Endothelial cell of umbilical vein (primary cell): Measurements from ENCODE around the gene RPS27.

ENCODE experiments used
- CTCF ChIP-seq, 2 donors: IDR thresholded peaks; 1 replicate in 1 of 2; 2 replicates in 1 of 2; pipeline ENCODE4 v1.5.1; 2011; ENCODE audit warnings: low read length in 2 of 2, mild to moderate bottlenecking in 2 of 2, moderate library complexity in 2 of 2, control low read depth in 1 of 2, inconsistent platforms in 1 of 2, low read depth in 1 of 2; ENCODE audit not compliant: insufficient read depth in 1 of 2; ENCODE audit errors: extremely low read depth in 1 of 2
- EZH2 ChIP-seq: IDR thresholded peaks from 2 replicates; pipeline ENCODE4 v1.6.1; 2012; ENCODE audit warnings: borderline replicate concordance, low read depth, mild to moderate bottlenecking, moderate library complexity, low read length, inconsistent platforms; ENCODE audit not compliant: severe bottlenecking
- FOS ChIP-seq: IDR thresholded peaks from 2 replicates; pipeline ENCODE4 v1.6.1; 2011; ENCODE audit warnings: mild to moderate bottlenecking, low read length, moderate library complexity, borderline replicate concordance; ENCODE audit not compliant: insufficient read depth
- GATA2 ChIP-seq: IDR thresholded peaks from 2 replicates; pipeline ENCODE4 v1.7.0; 2011; ENCODE audit warnings: low read depth, mild to moderate bottlenecking, moderate library complexity, mixed read lengths, low read length; ENCODE audit not compliant: insufficient read length, insufficient read depth
- JUN ChIP-seq: IDR thresholded peaks from 2 replicates; pipeline ENCODE4 v1.6.1; 2011; ENCODE audit warnings: borderline replicate concordance, low read depth; ENCODE audit not compliant: insufficient read length, insufficient read depth
- MYC ChIP-seq: IDR thresholded peaks from one replicate; pipeline ENCODE4 v1.6.1; 2011; ENCODE audit warnings: mild to moderate bottlenecking, low read depth, low read length
- POLR2A ChIP-seq: IDR thresholded peaks from 2 replicates; pipeline ENCODE4 v1.6.1; 2012; ENCODE audit warnings: low read depth, mild to moderate bottlenecking, control low read depth, low read length
- POLR2AphosphoS5 ChIP-seq: IDR thresholded peaks from 2 replicates; pipeline ENCODE4 v1.6.1; 2012; ENCODE audit warnings: low read depth, mild to moderate bottlenecking, control low read depth, low read length, moderate library complexity; ENCODE audit not compliant: insufficient read depth
- TF ChIP-seq, protein P1 (sequence below): IDR thresholded peaks from 2 replicates; pipeline ENCODE4 v1.6.1; 2011; ENCODE audit not compliant: insufficient read depth, insufficient read length

DNA sequence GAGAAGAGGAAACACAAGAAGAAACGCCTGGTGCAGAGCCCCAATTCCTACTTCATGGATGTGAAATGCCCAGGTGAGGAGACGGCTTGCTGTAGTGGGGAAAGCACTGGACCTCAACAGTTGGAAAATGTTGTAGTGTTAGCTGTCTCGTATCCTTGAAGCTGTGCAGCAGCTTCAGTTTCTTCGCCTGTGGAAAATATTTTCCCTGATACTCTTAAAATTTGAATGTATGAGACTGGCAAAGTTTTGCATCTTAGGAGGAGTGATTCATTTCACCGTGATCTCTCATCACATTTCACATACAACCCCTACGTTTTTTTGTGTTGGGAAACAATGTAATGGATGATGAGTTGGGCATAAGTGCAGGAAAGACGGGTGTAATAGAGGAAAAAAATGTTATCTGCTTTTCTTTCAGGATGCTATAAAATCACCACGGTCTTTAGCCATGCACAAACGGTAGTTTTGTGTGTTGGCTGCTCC, 629 bp downstream of the RPS27 start:
- TF ChIP-seq POLR2A (no peak), POLR2AphosphoS5 (no peak), EZH2 (no peak), CTCF (IDR thresholded peaks at IDR 0.05; ENCODE audit: extremely low read depth in 1 of 2, insufficient read depth in 1 of 2, low read depth in 1 of 2, low read length in 2 of 2) (no peak), GATA2 (no peak), FOS (no peak), MYC (no peak), JUN (no peak)
- TF ChIP-seq, protein P1, sequence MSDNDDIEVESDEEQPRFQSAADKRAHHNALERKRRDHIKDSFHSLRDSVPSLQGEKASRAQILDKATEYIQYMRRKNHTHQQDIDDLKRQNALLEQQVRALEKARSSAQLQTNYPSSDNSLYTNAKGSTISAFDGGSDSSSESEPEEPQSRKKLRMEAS, result no peak
